NT2/D1 (cell line): ENCODE measurements around the gene THOP1.
A peak's percentile ranks its signal among the peaks of the same experiment; 100 is the strongest.

Experiments used
- DNase-seq: peaks from one replicate; pipeline ENCODE4 v3.0.0-alpha.2; 2011; ENCODE audit warnings: low read depth, low spot score
- H3K27me3 ChIP-seq: 2 replicates; pipeline ENCODE4 v1.6.0; 2011; ENCODE audit warnings: mild to moderate bottlenecking; ENCODE audit not compliant: insufficient read length, insufficient read depth
- H3K36me3 ChIP-seq: 2 replicates; pipeline ENCODE4 v1.6.1; 2011; ENCODE audit warnings: mild to moderate bottlenecking, low read length, mixed read lengths; ENCODE audit not compliant: insufficient read depth, insufficient read length
- H3K4me1 ChIP-seq: 2 replicates; pipeline ENCODE4 v1.5.1; 2011; ENCODE audit not compliant: insufficient read depth, insufficient read length
- H3K4me3 ChIP-seq: 2 replicates; pipeline ENCODE4 v1.5.1; 2011; ENCODE audit warnings: low read depth; ENCODE audit not compliant: insufficient read length
- H3K9ac ChIP-seq: 2 replicates; pipeline ENCODE4 v1.6.0; 2011; ENCODE audit warnings: low read depth; ENCODE audit not compliant: insufficient read length
- H3K9me3 ChIP-seq: 2 replicates; pipeline ENCODE4 v1.5.1; 2011; ENCODE audit warnings: mild to moderate bottlenecking, low read length; ENCODE audit not compliant: insufficient read depth
- SUZ12 ChIP-seq: IDR thresholded peaks from 2 replicates; pipeline ENCODE4 v1.6.1; 2011; ENCODE audit not compliant: insufficient read length, insufficient read depth; ENCODE audit errors: extremely low read depth
- YY1 ChIP-seq: IDR thresholded peaks from 2 replicates; pipeline ENCODE4 v1.6.1; 2011; ENCODE audit not compliant: insufficient read length, insufficient read depth
- ZNF274 ChIP-seq: IDR thresholded peaks from 2 replicates; pipeline ENCODE4 v1.6.1; 2011; ENCODE audit warnings: mild to moderate bottlenecking, low read depth, low read length

The THOP1 gene

DNA sequence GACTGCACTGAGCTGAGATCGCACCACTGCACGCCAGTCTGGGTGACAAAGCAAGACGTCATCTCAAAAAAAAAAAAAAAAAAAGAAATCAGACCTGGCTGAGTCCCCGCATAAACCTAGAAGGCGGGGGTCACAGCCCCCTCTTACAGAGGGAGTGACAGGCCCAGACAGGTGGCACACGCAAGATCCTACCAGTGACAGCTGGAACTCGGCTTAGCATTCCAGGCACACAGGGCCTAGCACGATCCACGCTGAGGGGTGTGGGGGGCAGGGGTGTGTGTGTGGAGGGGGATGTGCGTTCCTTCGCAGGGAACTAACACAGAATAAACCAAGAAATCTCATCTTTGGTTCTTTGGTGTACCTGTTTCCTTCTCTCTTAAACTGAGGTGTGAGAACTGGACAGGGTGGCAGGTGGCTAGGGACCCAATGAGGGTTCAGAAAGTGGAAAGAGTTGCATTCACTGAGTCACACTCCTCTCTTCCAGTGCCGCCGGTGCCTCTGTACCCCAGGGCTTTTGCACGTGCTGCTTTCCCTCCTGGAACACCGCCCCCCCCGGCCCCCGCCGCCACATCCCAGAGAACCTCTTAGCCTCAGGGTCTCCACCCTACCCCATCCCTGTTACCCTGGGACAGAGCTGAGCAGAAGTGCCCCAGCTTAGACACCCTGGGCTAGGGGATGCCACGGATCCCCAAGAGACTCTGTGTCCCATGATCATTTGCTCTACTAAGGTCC lies 7.2 kb upstream of the THOP1 start:
- TF ChIP-seq ZNF274 (no peak), YY1 (no peak), SUZ12 (no peak)
- Histone ChIP-seq H3K36me3 (peaks cover 82% of the 10 kb centered on the region), H3K9ac (no peak overlapping the region)

GRCh38 chr19:2779121-2779740 lies 6.1 kb upstream of the THOP1 start:
- TF ChIP-seq YY1 = no peak
- TF ChIP-seq ZNF274 = no peak
- TF ChIP-seq SUZ12 = no peak
- peaks cover 10% of the 10 kb centered on the region for H3K4me1 ChIP-seq
- no peaks in the 10 kb centered on the region for H3K27me3 ChIP-seq
- no peak for DNase-seq
- no peak overlapping the region for H3K4me3 ChIP-seq
- peaks cover 77% of the 10 kb centered on the region for H3K36me3 ChIP-seq
- peaks cover 5% of the 10 kb centered on the region; the same call in 1 of the 2 replicates for H3K9me3 ChIP-seq
- H3K9ac ChIP-seq = no peak overlapping the region

More for the DNA sequence above, 7.2 kb upstream of the THOP1 start:
- H3K4me3 ChIP-seq = no peak overlapping the region
- no peaks in the 10 kb centered on the region for H3K9me3 ChIP-seq
- peaks cover 13% of the 10 kb centered on the region for H3K4me1 ChIP-seq
- no peaks in the 10 kb centered on the region for H3K27me3 ChIP-seq
- DNase-seq = no peak

- TF ChIP-seq SUZ12 (no peak), YY1 (no peak), ZNF274 (no peak)
- Histone ChIP-seq H3K9me3 (peaks cover 5% of the 10 kb centered on the region; the same call in 1 of the 2 replicates), H3K27me3 (no peaks in the 10 kb centered on the region), H3K4me1 (peaks cover 8% of the 10 kb centered on the region), H3K9ac (peak overlapping the region; percentile 57), H3K4me3 (peak overlapping the region; percentile 5), H3K36me3 (peaks cover 67% of the 10 kb centered on the region)
- DNase-seq = no peak
These were observed 5.0 kb upstream of the THOP1 start for GRCh38 chr19:2780284-2780683.

- H3K9me3 ChIP-seq = peaks cover 5% of the 10 kb centered on the region; the same call in 1 of the 2 replicates
- H3K27me3 ChIP-seq = no peaks in the 10 kb centered on the region
- peaks cover 55% of the 10 kb centered on the region for H3K36me3 ChIP-seq
- TF ChIP-seq SUZ12 = no peak
- no peak for TF ChIP-seq ZNF274
- no peak for TF ChIP-seq YY1
- H3K4me3 ChIP-seq = peak overlapping the region; percentile 100
- DNase-seq = no peak
- H3K4me1 ChIP-seq = peaks cover 7% of the 10 kb centered on the region
- H3K9ac ChIP-seq = peak overlapping the region; percentile 99
These were observed 2.9 kb upstream of the THOP1 start for GRCh38 chr19:2782329-2782935.

DNA sequence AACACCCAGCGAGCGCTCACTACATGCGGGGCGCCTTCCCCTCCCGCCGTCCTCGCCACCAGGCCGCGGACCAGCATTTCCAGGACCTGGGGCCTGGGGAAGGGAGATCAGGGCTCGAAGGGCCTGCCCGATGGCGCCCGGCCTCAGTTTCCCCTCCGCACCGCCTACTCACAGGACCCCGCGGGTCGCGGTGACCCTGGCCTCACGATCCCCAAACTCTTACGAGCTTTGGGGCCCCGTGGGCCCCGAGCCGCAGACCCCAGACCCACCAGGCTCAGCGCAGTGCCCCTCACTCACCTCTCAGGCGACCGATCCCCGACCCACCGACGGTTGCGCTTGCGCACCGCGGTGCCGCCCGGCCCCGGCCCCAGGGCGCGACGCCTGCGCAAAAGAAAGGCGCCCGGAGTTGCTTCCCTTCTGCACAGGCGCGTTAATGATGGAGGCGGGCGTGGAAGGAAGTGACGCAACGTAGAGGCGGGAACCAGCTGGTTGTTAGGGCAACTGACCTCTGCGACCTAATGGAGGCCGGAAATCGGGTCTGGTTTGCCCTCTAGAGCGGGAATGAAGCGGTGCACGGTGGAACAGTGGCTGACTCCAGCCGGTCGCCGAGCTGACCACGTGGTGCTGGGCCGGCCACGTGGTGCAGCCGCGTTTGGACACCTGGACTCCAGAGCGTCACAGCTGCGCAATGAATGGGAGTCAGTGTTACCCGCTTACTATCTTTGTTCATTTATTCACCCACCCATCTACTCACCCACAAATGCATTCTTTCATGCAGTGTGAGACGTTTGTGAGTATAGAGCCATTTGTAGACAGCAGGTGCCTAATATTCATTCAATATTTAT lies 2.1 kb upstream of the THOP1 start, which contains the start of gene SGTA:
TSS of gene SGTA (minus strand) at position 338 of the 845 bp plus-strand sequence. CDS start 14,205 bp downstream, outside the sequence.
- peaks cover 5% of the 10 kb centered on the region; the same call in 1 of the 2 replicates for H3K9me3 ChIP-seq
- peak; percentile 99 for DNase-seq
- peak within 1 kb of the TSS; percentile 99 for H3K9ac ChIP-seq
- peak; percentile 62 for TF ChIP-seq YY1
- no peak for TF ChIP-seq ZNF274
- no peak for TF ChIP-seq SUZ12
- peaks cover 11% of the 10 kb centered on the region for H3K4me1 ChIP-seq
- no peaks in the 10 kb centered on the region for H3K27me3 ChIP-seq
- H3K36me3 ChIP-seq = peaks cover 55% of the 10 kb centered on the region
- H3K4me3 ChIP-seq = peak within 1 kb of the TSS; percentile 100

DNA sequence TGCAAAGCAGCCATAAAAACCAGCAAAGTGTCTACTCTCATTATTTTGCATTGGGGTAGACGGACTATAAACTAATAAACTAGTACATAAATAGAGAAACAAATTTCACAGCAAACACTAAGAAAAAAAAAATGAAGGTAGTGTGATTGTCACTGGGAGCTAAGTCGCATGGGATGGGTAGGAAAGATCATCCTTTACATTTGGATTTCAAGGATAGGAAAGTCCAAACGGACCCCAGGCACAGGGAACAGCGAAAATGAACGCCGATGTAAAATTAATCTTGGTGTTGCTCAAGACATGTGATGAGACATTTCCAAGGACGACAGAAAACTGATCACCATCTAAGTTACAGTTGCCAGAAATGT lies 1.5 kb upstream of the THOP1 start:
- peaks cover 56% of the 10 kb centered on the region for H3K36me3 ChIP-seq
- TF ChIP-seq ZNF274 (no peak), SUZ12 (no peak), YY1 (no peak)
- no peaks in the 10 kb centered on the region for H3K27me3 ChIP-seq
- peaks cover 12% of the 10 kb centered on the region for H3K4me1 ChIP-seq
- H3K9ac ChIP-seq = no peak overlapping the region
- DNase-seq = no peak
- H3K9me3 ChIP-seq = peaks cover 5% of the 10 kb centered on the region; the same call in 1 of the 2 replicates
- H3K4me3 ChIP-seq = no peak overlapping the region
